Liver (tissue), 3 donors: ENCODE measurements around the gene QKI.

ENCODE experiments used
- CTCF ChIP-seq: fragments of 150-350 bp; IDR thresholded peaks from 2 replicates; pipeline ENCODE4 v1.5.1; 2017; ENCODE audit warnings: improper control_type of control experiment, low read depth, low read length; ENCODE audit not compliant: missing input control
- FOXA1 ChIP-seq: IDR thresholded peaks from 2 replicates; pipeline ENCODE4 v1.6.1; 2016; ENCODE audit warnings: antibody characterized with exemption
- FOXA2 ChIP-seq: IDR thresholded peaks from 2 replicates; pipeline ENCODE4 v1.6.1; 2016; ENCODE audit warnings: antibody characterized with exemption
- JUND ChIP-seq, 2 donors: IDR thresholded peaks; 2 replicates each; pipeline ENCODE4 v1.6.1; 2016; ENCODE audit warnings: antibody characterized with exemption in 2 of 2
- MAX ChIP-seq: IDR thresholded peaks from 2 replicates; pipeline ENCODE4 v1.6.1; 2016; ENCODE audit warnings: antibody characterized with exemption
- RXRA ChIP-seq, 2 donors: IDR thresholded peaks; 2 replicates each; pipeline ENCODE4 v1.6.1; 2017 to 2018; ENCODE audit warnings: antibody characterized with exemption in 2 of 2, mild to moderate bottlenecking in 1 of 2
- SP1 ChIP-seq: IDR thresholded peaks from 2 replicates; pipeline ENCODE4 v1.6.1; 2018; ENCODE audit warnings: antibody characterized with exemption, mild to moderate bottlenecking
- TAF1 ChIP-seq: conservative IDR thresholded peaks from 2 replicates; pipeline ENCODE4 v1.6.1; 2016; ENCODE audit warnings: antibody characterized with exemption, mild to moderate bottlenecking
- TF ChIP-seq, protein P1 (sequence below): IDR thresholded peaks from 2 replicates; pipeline ENCODE4 v1.6.1; 2016; ENCODE audit warnings: antibody characterized with exemption
- donor health status: healthy.
- donor health status: healthy.

- TF ChIP-seq SP1, result no peak
- TF ChIP-seq RXRA (IDR thresholded peaks at IDR 0.05), result no peak
- TF ChIP-seq CTCF, result no peak
- TF ChIP-seq, protein P1, sequence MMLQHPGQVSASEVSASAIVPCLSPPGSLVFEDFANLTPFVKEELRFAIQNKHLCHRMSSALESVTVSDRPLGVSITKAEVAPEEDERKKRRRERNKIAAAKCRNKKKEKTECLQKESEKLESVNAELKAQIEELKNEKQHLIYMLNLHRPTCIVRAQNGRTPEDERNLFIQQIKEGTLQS, result no peak
- TF ChIP-seq TAF1, result no peak
- no peak for TF ChIP-seq MAX
- no peak for TF ChIP-seq JUND (IDR thresholded peaks at IDR 0.05)
- TF ChIP-seq FOXA2, result no peak
- no peak for TF ChIP-seq FOXA1
These were observed 565 bp downstream of the QKI start for GRCh38 chr6:163414946-163415619.
